ENCODE results near the gene NME9. TPM values are rescaled to one million over a fixed set of nuclear protein-coding genes. Genes with fewer than 3 reads are reported as not detected.

NME9 gene
- total RNA-seq, 4 donors from 2014 or later: 0.47 to 0.54 TPM; not detected in 2

DNA sequence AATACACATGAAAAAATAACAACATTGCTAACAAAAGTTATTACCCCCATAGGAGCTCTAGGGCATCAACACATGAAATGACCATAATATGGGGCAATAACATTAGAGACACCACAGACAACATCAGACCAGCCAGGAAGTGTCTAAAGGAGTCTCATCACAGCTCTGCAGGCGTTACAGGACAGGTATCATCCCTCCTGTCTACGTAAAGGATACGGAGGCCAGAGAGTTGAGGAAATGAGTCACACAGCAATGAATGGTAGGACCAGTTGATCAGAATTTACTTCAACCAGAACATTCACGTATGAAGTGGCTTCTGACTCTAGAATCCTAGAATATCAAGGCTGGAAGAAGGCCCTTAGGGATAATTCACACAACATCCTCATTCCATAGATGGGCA, 1.8 kb downstream of the NME9 start:
- no peak overlapping the region for H3K27ac ChIP-seq
- TF ChIP-seq, protein P1, sequence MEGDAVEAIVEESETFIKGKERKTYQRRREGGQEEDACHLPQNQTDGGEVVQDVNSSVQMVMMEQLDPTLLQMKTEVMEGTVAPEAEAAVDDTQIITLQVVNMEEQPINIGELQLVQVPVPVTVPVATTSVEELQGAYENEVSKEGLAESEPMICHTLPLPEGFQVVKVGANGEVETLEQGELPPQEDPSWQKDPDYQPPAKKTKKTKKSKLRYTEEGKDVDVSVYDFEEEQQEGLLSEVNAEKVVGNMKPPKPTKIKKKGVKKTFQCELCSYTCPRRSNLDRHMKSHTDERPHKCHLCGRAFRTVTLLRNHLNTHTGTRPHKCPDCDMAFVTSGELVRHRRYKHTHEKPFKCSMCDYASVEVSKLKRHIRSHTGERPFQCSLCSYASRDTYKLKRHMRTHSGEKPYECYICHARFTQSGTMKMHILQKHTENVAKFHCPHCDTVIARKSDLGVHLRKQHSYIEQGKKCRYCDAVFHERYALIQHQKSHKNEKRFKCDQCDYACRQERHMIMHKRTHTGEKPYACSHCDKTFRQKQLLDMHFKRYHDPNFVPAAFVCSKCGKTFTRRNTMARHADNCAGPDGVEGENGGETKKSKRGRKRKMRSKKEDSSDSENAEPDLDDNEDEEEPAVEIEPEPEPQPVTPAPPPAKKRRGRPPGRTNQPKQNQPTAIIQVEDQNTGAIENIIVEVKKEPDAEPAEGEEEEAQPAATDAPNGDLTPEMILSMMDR (IDR thresholded peaks at IDR 0.05): no peak
- TF ChIP-seq EP300 (IDR thresholded peaks at IDR 0.05) (no peak), POLR2A (IDR thresholded peaks at IDR 0.05) (no peak), POLR2AphosphoS5 (IDR thresholded peaks at IDR 0.05) (no peak)
- H3K4me1 ChIP-seq: peaks cover 0 to 22% (median 5%) of the 10 kb centered on the region in 3 donors
- ATAC-seq: no peak
- WGBS, 2 donors (ENCODE audit: low coverage in 1 of 2): 43 to 88% methylated on average over 1 to 4 of the region's 4 CpGs
- no peaks in the 10 kb centered on the region for H3K9me3 ChIP-seq
- no peaks in the 10 kb centered on the region for H3K36me3 ChIP-seq
- H3K27me3 ChIP-seq: no peaks in the 10 kb centered on the region
- H3K4me3 ChIP-seq: no peak overlapping the region

DNA sequence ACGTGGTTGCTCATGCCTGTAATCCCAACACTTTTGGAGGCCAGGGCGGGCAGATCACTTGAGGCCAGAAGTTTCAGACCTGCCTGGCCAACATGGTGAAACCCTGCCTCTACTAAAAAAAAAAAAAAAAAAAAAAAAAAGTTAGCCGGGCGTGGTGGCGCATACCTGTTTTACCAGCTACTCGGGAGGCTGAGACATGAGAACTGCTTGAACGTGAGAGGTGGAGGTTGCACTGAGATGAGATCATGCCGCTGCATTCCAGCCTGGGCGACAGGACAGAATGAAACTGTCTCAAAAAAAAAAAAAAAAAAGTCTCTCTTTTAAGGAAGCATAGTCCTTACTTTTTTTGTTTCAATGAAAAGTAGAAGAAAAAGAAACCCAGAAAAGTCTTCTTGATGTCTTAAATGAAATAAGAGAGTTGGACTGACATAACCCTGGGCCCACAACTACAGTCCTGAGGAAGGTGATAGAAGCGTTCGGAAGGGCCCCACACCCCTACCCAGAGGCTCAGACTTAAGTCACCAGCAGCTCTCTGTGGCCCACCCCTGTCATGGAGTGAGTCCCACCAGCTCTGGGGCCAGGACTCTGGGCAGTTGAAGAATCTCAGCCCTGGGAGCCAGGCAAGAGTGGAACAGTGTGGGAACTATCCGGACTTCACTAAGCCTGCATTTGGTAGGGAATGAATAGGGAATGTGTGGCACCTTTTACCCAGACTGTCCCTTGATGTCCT, 2.6 kb downstream of the NME9 start:
- Histone ChIP-seq H3K4me1 (peaks cover 0 to 22% (median 5%) of the 10 kb centered on the region in 3 donors), H3K36me3 (no peaks in the 10 kb centered on the region), H3K27me3 (no peaks in the 10 kb centered on the region), H3K9me3 (no peaks in the 10 kb centered on the region), H3K4me3 (no peak overlapping the region), H3K27ac (no peak overlapping the region)
- TF ChIP-seq EP300 (IDR thresholded peaks at IDR 0.05) (no peak), POLR2A (IDR thresholded peaks at IDR 0.05) (no peak), POLR2AphosphoS5 (IDR thresholded peaks at IDR 0.05) (no peak)
- TF ChIP-seq, protein P1 (IDR thresholded peaks at IDR 0.05): no peak
- no peak for ATAC-seq
- WGBS, 2 donors (ENCODE audit: low coverage in 1 of 2): 86 to 97% methylated on average over 1 to 7 of the region's 12 CpGs

DNA sequence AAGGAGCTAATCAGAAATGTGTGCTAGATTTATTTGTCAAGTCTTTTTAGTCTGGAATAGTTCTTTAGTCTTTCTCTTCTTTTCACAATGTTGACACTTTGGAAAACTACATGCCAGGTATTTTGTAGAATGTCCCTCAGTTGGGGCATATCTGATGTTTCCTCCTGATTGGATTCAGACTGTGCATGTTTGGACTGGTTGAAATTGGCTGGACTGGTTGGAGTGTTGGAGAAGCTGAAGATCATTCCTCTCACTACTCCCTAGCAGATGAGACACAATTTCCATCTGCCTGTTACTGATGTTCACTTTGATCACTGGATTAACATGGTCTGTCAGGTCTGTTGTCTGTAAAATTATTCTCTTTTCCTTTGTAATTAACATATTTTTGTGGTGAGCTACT, 3.7 kb downstream of the NME9 start:
- Histone ChIP-seq H3K4me3 (no peak overlapping the region), H3K36me3 (no peaks in the 10 kb centered on the region), H3K27ac (no peak overlapping the region), H3K27me3 (peaks cover 6% of the 10 kb centered on the region), H3K9me3 (no peaks in the 10 kb centered on the region), H3K4me1 (peaks cover 0 to 22% (median 5%) of the 10 kb centered on the region in 3 donors)
- TF ChIP-seq POLR2AphosphoS5 (IDR thresholded peaks at IDR 0.05): no peak
- no peak for TF ChIP-seq EP300 (IDR thresholded peaks at IDR 0.05)
- no peak for TF ChIP-seq POLR2A (IDR thresholded peaks at IDR 0.05)
- TF ChIP-seq, protein P1 (IDR thresholded peaks at IDR 0.05): no peak
- ATAC-seq: no peak

DNA sequence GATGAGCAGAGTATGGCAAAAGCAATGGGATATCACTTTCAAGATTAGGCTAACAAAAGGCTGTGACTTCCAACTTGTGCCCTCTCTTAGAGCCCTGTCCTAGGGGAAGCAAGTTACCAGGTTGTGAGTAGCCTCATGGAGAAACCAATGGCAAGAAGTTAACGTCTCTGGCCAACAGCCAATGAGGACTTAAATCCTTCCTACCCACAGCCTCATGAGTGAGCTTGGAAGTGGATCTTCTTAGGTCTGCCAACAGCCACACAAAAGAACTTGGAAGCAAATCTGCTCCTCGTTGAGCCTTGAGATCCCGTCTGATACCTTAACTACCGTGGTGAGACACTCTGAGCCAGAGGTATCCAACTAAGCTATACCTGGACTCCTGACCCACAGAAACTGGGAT, 5.7 kb downstream of the NME9 start:
- TF ChIP-seq POLR2A (IDR thresholded peaks at IDR 0.05) (no peak), POLR2AphosphoS5 (IDR thresholded peaks at IDR 0.05) (no peak), EP300 (IDR thresholded peaks at IDR 0.05) (no peak)
- TF ChIP-seq, protein P1 (IDR thresholded peaks at IDR 0.05): no peak
- Histone ChIP-seq H3K4me1 (peaks cover 0 to 12% (median 5%) of the 10 kb centered on the region in 3 donors), H3K4me3 (no peak overlapping the region), H3K27ac (no peak overlapping the region), H3K36me3 (no peaks in the 10 kb centered on the region), H3K27me3 (peaks cover 11% of the 10 kb centered on the region), H3K9me3 (no peaks in the 10 kb centered on the region)
- WGBS, 2 donors (ENCODE audit: low coverage in 1 of 2): 51 to 83% methylated on average over 2 to 4 of the region's 4 CpGs
- ATAC-seq: no peak

DNA sequence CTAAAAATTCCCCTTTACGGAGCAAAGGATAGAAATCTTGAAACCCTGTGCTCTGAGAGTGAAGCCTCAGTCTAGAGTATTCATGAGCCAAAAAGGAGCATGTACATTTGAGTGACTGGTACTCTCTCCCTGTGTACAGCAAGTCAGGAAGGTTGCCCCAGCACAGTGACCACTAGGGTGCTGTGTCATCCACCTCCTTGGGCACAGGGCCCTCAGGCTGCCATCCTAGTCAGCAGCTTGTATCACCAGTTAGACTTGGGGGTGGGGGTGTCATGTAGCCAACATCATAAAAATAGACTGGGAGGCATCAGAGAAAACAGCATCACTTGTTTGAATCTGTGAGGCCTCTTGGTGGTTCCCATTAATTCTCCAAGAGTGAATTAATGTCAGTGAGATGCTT, 12.0 kb downstream of the NME9 start:
- no peak overlapping the region for H3K27ac ChIP-seq
- H3K27me3 ChIP-seq: peaks cover 11% of the 10 kb centered on the region
- no peaks in the 10 kb centered on the region for H3K4me1 ChIP-seq
- no peaks in the 10 kb centered on the region for H3K9me3 ChIP-seq
- no peak overlapping the region for H3K4me3 ChIP-seq
- ATAC-seq: no peak
- TF ChIP-seq POLR2A (IDR thresholded peaks at IDR 0.05) (no peak), EP300 (IDR thresholded peaks at IDR 0.05) (no peak), POLR2AphosphoS5 (IDR thresholded peaks at IDR 0.05) (no peak)
- TF ChIP-seq, protein P1 (IDR thresholded peaks at IDR 0.05): no peak
- 91 to 100% methylated on average over 1 of the region's 1 CpG for WGBS, 2 donors (ENCODE audit: low coverage in 1 of 2)
- no peaks in the 10 kb centered on the region for H3K36me3 ChIP-seq
